Stimulated activated CD8-positive, alpha-beta memory T cell treated with anti-CD3 and anti-CD28 coated beads, Interleukin-4, amount 100 ng/mL, for 48 hours (primary cell): Measurements from ENCODE around the gene RAD18.

Experiments used
- DNase-seq: peaks from one replicate; pipeline ENCODE4 v3.0.0-alpha.2; 2020

Gene RAD18

DNA sequence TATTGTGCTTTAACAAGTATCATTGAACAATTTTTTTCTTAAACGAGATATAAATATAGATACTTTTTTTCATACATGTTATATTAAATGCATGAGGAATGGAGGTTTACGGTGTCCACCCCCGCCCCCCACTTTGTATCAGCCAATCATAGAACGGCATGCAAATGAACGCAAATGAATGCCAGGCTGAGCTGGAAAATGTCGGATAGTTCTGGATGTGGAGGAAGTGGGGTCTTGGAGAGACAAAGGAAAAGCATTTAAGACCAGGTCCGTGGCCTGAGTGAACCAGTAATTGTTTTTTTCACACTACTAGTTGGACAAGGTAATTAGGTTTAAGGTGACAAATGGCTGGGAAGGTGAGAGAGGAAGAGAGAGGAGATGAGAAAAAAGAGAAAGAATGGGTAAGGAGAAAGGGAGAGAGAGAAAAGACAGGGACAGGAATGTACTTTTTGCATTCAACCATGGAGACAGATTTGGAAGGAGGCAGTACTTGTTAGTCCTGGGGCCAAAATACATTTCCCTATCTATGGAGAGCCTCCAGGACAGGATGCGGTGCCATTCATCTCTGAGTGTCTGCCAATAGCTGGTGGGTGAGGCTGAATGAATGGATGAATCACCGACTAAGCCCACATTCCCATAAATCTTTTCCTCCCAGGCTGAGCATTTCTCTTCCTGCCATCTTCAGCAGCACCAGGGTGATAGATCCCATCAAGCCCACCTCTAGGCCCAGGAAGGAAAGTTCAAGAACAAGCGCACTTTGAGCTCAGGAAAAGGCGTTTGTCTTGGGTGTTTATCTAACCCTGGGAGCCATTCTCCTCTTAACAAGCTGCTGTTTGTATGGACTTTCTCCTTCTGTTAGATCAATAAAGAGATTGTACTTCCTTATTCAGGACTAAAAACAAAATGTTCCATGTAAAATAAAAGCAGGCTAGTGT is 1.4 kb upstream of the RAD18 start:
- DNase-seq, result no peak

DNA sequence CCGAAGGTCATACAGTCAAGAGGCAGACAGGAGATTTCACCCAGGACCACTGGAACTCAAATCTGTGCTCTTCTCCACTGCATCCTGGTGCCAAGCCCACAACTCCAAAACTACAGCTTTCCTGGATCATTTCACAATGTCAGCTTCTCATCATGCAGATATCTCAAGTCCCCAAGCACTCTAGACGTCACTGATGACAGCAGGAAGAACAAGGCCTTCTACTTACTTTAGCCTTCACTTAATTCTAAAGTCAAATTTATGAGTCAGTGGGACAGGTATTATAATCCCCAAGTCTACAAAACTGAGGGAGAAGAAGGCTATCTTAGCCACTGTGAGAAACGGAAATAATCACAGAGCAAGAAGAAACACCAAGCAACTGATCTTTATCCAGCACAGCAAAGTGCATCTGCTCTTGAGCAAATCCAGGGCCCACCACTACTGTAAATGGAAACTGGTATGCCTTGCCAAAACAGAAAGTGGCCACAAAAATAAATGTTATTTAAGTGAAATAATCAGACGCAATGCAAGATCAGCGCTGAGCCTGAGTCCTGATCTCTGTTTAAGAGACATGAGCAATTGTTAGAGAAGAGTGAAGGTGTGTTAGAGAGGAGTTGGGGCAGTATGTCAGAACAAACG is 928 bp downstream of the RAD18 start:
- no peak for DNase-seq

DNA sequence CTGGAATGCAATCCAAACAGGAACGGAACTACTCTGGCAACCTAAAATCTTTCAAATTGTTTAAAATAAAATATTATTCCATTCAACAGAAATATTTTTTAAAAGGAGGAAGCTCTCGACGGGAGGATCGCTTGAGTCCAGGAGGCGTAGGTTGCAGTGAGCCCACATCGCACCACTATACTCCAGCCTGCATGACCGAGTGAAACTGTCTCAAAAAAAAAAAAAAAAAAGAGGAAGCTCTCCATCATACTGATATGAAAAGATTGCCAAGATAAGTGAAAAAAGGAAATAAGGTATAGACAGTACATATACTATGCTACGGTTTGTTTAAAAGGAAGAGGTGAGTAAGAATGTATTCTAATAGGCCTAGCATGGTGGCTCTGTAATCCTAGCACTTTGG is 3.6 kb downstream of the RAD18 start:
- DNase-seq, result no peak

DNA sequence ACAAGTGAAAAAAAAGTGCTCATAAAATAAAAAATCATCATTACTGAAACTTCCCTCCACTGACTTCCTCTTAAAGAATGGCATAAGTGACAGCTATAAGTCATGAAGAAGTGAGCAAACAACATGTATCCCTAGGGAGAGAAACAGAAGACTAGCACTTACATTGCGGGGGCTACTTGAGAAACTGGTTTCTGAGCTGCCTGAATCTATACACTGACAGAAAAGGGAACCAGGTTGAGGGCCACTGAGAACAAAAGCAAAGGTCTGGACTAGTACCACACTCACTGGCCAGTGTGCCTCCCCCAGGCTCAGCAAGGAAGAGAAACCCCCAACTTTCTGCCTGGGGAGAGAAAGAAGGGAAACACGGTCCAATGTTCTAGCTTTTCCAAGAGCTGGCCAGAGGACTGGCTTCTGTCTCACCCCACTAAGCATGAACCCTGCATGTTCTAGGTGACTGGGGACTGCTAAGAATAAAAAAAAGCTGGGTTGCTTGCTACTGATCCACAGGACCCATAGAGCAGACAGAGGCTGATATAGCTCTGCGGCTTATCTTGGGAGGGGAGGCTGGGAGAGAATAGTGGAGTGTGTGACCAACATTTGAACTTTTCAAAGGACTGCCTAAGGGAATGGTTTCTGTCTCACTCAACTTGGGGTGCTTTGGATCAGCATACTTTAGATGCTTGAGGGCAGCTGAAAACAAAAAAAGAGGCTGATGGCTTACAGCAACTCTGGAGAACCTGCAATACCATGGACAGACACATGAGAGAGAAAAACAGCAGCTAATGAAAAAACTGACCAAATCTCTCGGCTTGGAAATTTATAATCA is 8.1 kb downstream of the RAD18 start:
- DNase-seq, result no peak

DNA sequence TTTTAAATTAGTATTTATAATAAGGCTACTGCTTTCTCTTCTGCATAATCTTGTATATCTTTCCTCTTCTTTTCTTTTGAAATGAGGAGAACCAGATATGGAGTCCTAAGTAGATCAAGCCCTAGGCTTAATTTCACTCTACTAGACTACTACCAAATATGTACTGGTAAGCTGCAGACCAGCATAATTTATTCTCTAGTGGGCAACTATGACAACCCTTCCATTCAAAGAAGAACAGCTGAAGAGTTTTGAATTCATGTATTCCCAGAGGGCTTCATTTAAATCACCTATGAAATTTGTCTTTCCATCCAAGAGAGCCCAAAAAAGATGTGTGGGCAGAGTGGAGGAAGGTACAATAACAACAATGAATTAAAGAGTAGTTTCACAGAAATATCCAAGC is 10.0 kb downstream of the RAD18 start:
- no peak for DNase-seq

DNA sequence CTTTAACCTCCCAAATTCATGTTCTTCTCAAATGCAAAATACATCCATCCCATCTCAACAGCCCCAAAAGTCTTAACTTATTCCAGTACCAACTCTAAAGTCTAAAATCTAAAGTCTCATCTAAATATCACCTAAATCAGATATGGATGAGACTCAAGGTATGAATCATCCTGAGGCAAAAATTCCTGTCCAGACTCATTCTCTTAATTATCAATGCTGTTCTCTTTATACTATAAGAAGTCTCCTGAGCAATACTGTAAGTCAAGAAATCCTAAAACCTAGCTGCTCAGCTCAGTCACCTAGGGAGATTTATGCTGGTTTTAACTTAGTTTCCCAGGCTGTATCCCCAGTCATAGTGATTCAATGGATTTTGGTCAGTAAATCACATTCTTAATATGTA is 11.1 kb downstream of the RAD18 start:
- no peak for DNase-seq

DNA sequence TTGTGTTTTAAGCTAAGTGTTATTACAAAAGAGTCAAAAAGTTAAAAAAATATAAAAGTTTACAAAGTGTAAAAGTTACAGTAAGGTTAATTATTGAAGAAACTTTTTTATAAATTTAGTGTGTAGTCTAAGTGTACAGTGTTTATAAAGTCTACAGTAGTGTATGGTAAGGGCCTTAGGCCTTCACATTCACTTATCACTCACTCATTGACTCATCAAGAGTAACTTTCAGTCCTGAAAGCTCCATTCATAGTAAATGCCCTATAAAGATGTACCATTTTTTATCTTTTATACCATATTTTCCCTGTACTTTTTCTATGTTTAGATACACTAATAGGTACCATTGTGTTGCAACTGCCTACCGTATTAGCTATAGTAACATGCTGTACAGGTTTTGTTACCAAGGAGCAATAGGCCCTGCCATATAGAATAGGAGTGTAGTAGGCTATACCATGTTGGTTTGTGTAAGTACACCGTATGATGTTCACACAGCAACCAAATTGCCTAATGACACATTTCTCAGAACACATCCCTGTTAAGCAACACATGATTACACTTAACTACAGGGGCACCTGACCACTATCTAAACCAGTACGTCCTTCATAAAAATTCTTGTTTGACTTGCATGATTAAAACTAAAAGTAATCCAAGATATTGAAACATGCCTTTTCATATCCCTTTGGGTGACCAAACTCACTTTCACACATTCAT is 17.2 kb downstream of the RAD18 start:
- DNase-seq, result no peak

DNA sequence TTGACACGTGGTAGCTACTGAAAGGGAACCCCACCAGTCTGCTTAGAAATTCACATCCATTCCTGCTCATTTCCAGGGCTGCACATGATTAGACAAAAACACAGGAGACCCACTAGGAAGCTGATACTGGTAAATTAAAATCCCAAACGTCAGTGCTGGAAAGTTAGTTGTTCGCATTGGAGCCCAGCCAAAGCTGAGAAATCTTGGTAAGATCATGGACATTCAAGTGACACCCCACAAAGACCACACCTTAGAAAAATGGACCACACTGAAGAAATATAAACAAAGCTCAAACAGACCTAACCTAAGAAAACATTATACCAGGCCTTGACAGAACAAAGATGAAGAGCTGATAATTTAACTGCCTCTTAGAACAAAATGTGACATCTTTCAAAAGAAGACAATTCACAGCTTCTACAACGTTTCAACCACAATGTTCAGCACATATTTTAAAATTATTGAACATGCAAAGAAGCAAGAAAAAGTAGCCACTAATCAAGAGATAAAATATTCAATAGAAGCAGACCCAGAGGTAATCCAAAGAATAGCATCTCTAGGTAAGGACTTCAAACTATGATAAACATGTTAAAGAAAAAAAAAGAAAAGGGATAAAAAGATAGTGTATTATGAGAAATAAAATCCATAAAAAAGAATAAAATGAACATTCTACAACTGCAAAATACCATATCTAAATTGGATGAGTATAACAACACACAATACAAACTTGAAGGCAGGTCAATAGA is 20.4 kb downstream of the RAD18 start:
- no peak for DNase-seq

DNA sequence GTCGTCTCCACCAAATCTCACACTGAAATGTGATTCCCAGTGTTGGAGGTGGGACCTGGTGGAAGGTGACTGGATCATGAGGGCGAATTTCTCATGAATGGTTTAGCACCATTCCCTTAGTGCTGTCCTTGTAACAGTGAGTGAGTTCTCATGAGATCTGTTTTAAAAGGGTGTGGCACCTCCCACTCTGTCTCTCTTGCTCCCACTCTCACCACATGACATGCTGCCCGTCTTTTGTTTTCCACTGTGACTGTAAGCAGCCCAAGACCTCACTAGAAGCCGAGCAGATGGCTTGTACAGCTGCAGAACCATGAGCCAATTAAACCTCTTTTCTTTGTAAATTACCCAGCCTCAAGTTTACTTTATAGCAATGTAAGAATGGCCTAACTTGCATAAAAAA is 21.2 kb downstream of the RAD18 start:
- DNase-seq, result no peak

DNA sequence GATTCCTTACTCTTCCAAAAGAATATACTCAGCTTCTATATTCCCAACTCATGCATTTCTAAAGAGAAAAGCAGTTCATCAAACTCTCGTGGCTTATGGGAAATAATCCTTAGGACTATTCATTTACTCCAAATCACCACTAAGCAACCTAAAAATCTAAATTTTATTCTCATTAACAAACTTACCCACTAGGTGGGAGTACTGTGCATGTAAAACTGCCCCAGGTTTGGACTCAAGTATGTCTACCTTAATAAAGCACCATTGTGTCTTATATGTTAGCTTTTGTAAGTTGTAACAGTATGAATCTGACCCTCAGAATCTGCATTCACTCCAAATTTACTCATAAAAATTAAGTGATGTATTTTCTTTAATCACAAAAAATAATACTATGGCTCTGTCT is 25.3 kb downstream of the RAD18 start:
- no peak for DNase-seq

DNA sequence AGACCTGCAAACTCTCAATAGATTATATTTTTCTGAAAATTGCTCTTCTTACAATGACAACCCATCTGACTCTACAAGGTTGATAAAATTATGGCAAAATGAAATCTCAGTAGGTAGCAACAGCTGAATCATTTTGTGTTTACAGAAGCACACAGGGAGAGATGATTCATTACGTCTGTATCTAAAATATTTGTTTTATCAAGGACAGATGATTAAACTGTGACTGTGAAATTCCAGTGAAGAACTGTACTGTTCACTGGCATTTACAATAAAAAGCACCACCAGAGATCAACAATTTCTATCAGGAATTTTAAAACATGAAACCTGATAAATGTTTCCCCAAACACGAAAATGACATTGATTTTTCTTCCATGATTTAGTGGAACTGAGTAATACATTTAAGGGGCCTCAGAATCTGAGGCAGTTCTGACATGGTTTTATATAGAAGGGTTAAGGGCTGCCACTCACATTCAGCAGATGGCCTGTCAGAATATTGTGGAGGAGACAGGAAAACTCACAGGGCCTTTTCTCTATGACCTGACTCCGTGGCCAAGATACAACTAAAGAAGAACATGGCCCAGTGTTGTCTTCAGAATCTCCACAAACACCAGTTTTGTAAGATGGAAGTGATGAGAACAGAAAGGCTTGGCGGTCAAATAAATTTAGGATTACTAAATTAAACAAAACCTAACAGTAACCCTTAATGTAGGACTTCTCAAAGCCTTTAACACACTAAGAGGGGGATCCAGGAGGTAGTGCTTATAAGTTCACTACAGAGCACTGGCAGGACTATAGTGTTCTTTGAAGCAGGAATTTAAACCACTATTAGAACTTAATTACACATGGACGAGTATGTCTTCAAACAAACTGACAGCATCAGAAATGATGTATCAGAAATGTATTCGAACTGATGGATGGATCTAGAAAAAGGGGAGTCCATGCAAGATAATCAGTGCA is 25.9 kb downstream of the RAD18 start:
- no peak for DNase-seq

DNA sequence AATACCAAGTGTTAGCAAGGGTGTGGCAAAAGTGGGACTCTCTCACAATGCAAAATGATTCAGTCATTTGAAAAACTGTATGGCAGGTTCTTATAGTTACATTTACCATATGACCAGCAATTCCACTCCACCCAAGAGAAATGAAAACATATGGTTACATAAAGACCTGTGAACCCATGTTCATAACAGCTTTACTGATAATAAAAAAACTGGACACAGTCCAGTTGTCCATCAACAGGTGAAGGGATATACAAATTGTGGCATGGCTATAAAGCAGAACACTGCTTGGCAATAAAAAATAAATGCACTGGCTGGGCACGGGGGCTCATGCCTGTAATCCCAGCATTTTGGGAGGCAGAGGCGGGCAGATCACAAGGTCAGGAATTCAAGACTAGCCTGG is 30.8 kb downstream of the RAD18 start:
- no peak for DNase-seq

DNA sequence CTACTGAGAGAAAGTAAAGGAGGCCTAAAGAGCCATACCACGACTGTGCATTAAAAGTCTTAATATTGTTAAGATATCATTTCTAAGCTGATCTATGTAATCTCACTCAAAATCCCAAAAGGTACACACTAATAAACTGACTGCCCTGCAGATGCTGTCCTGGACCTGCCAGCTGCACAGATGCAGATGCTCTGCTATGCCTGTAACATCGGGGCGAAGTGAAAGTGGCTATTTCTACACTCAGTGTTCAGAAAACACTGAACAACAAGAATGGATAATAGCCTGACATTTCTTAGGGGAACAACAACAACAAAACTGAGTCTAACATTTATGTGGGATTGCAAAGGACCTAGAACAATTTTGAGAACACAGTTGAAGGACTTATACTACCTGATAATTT is 31.9 kb downstream of the RAD18 start:
- no peak for DNase-seq

DNA sequence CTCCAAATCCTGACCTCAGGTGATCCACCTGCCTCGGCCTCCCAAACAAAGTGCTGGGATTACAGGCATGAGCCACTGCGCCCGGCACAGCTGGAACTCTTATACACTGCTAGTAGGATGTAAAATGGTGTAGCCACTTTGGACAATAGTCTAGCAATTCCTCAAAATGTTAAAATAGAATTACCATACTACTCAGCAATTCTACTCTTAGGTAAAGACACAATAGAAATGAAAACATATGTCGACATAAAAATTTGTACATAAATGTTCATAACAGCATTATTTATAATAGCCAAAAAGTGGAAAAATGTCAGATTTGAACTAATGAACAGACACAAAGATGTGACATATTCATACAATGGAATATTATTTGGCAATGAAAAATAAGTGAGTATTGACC is 33.4 kb downstream of the RAD18 start:
- no peak for DNase-seq

DNA sequence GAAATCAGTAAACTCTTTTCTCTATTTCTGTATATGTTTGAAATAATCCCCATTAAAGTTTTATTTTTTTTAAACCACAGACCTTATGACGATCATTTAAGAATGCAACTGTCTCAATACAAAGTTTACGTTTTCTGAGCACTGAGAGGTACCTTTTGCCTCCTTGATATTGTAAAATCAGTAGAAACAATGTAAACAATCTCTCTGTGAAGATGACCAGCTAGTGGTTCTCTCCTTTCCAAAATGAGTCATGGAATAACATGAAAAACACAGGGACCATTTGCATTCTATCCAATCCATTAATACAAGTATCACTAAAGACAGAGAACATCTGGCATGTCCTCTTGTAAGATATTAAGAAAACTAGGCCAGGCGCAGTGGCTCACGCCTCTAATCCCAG is 48.8 kb downstream of the RAD18 start:
- DNase-seq, result no peak

DNA sequence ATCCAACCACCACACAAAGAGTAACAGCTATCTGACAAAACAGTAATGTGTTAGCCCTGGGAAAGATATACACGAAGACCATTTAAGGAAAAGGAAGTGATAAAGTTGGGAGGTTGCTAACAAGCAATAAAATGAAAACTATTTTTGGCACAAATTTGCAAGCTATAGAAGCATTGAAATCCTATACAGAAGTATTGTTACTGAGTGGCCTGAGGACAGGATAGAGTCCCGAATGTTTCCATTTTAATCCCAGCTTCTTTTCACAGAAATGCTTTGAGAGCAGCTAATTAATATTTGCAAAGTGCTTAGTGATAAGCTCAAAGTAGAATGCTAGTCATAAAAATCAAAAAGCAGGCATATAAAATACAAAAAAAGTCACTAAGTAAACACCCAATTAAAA is 51.5 kb downstream of the RAD18 start:
- DNase-seq, result no peak

DNA sequence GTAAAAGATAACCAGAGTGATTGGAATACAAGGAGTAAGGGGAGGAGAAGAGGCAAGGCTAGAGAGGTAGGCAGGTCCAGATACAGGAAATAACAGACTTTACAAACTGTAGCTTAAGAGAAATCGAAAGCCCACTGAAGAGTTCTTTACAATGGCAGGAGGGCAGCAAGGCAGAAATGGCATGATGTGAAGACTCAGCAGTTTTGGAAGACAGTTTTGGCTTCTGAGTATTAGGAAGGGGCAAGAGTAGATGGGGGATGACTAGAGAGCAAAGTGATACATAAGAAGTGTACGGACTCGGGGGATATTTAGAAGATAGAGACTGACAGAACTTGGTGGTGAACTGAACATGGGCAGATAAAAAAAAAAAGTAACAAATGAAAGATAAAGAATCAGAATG is 54.1 kb downstream of the RAD18 start:
- DNase-seq, result no peak

DNA sequence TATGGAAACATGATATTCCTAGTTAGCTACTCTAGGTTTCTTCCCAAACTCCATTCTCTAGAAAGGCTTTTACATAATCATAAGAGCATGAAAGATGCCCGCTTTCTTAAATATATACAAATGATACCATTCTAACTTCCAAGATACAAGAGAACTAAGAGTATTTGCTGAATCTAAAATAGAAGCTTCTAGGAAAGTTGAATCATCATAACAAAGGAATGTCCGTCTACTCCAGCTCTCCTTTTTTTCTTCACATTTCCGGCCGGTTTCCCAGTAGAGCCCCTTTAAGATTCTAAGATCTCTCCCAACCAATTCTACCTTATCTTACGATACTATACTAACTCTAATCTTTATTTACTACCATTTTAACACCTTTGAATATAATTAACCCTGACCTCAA is 60.1 kb downstream of the RAD18 start:
- DNase-seq, result no peak

DNA sequence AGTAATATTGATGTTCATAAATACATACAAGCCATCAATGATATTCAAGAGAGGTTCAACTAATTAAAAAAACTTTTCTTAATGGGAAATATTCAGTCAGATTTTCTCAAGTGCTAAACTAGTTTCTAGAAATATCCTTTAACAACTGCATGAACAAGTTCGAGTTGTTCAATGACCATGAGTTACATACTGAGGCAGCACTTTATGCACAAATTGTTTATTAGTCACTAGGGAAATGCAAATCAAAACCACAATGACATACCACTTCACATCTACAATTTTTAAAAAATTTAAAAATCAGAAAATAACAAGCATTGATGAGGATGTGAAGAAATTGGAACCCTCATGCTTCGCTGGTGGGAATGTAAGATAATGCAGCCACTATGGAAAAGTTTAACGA is 62.4 kb downstream of the RAD18 start:
- DNase-seq, result no peak

DNA sequence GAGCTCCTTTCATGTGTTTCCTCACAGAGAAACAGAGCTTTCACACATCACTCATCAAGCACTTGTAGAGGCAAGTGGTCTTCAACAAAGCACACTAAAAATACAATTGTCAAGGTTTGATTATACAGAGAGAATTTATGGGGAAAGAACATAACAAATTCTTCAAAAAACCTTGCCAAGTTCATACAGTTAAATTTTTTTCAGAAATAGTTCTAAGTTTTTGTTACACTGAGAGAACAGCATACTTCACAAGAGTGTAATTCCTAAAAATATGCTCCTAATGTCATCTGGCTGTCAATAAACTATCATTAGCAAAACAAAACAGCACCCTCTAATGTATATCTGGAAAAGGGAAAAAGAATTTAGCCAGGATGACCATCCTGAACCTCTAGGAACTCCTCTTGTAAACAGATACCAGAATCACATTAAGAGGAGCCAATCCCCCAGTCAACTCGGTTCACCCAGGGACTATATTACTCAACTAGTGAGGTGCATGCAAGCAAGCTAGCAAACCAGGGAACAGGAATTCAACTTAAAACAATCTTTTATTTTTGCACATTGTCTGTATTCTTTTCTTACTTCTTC is 63.3 kb downstream of the RAD18 start:
- DNase-seq, result no peak

DNA sequence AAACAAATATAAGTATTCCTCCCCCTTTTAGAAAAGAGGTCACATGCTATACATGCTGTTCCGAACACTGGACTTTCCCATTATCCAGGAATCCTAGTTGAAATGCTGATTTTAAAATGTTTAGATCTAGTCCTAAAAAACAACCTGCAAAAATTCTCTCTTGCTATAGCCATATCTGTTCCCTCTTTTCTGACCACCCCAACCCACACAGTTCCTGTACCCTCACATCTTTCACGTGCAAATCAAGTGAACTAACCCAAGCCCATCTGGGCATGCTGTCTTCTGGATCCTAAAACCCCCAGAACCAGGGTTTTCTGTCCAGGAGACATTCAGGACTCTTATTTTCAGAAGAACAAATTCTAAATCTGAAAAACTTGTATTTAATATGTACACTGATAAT is 67.4 kb downstream of the RAD18 start:
- no peak for DNase-seq
